ENCODE measurements around the gene HTT-AS.

DNA sequence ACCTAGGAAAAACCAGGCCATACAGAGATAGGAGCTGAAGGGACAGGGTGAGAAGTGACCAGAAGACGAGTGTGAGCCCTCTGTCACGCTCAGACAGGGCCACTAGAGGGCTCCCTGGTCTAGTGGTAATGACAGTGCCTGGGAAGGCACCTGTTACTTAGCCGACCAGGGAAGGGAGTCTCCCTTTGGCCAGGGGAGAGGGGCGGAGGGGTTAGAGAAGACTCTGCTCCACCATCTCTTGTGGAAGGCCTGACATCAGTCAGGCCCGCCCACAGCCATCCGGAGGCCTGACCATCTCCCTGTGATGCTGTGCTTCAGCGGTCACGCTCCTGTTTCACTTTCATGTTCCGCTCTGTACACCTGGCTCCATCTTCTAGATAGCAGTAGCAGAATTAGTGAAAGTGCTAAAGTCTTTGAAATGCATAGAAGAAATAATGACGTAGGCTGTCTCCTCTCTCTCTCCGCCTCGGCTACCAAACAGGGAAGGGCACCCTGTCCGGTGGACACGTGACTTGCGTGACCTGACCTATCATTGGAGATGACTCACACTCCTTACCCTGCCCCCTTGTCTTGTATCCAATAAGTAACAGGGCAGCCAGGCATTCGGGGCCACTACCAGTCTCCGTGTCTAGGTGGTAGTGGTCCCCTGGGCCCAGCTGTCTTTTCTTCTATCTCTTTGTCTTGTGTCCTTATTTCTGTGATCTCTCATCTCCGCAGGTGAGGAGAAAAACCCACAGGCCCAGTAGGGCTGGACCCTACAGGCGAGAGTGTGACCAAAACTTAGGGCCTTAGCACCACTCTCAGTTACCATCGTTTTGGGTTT, 26.7 kb downstream of the HTT-AS start:
- TF ChIP-seq, protein P1, sequence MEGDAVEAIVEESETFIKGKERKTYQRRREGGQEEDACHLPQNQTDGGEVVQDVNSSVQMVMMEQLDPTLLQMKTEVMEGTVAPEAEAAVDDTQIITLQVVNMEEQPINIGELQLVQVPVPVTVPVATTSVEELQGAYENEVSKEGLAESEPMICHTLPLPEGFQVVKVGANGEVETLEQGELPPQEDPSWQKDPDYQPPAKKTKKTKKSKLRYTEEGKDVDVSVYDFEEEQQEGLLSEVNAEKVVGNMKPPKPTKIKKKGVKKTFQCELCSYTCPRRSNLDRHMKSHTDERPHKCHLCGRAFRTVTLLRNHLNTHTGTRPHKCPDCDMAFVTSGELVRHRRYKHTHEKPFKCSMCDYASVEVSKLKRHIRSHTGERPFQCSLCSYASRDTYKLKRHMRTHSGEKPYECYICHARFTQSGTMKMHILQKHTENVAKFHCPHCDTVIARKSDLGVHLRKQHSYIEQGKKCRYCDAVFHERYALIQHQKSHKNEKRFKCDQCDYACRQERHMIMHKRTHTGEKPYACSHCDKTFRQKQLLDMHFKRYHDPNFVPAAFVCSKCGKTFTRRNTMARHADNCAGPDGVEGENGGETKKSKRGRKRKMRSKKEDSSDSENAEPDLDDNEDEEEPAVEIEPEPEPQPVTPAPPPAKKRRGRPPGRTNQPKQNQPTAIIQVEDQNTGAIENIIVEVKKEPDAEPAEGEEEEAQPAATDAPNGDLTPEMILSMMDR (IDR thresholded peaks at IDR 0.05) = peak; percentile 60 to 77 (median 70)
- no peak for TF ChIP-seq POLR2A (IDR thresholded peaks at IDR 0.05)

Data from body of pancreas (tissue), 4 donors.